Suprapubic skin (tissue), 4 donors: Measurements from ENCODE around the gene FCMR. TPM values are rescaled to one million over a fixed set of nuclear protein-coding genes. Genes with fewer than 3 reads are reported as not detected.
A peak's percentile ranks its signal among the peaks of the same experiment; 100 is the strongest.

Experiments
- DNase-seq, 2 donors: peaks; one replicate each; pipeline ENCODE4 v3.0.0-alpha.2; 2019; ENCODE audit warnings: low spot score in 2 of 2
- H3K27ac ChIP-seq: fragments of 200-600 bp; sonication (generic); one replicate; pipeline ENCODE4 v1.5.1; 2019
- H3K27me3 ChIP-seq: fragments of 200-600 bp; sonication (generic); one replicate; pipeline ENCODE4 v1.5.1; 2019
- H3K36me3 ChIP-seq: fragments of 200-600 bp; sonication (generic); one replicate; pipeline ENCODE4 v1.5.1; 2019
- H3K4me1 ChIP-seq: fragments of 200-600 bp; sonication (generic); one replicate; pipeline ENCODE4 v1.5.1; 2019
- H3K4me3 ChIP-seq: fragments of 200-600 bp; sonication (generic); one replicate; pipeline ENCODE4 v1.5.1; 2019; ENCODE audit warnings: mild to moderate bottlenecking
- H3K9me3 ChIP-seq: fragments of 200-600 bp; sonication (generic); one replicate; pipeline ENCODE4 v1.5.1; 2019
- EP300 ChIP-seq: sonication (generic); formaldehyde crosslinking; IDR thresholded peaks from one replicate; pipeline ENCODE4 v1.6.1; 2017; ENCODE audit warnings: antibody characterized with exemption
- POLR2A ChIP-seq, 2 donors: fragments of 450-650 bp; IDR thresholded peaks; one replicate each; pipeline ENCODE4 v1.6.1; 2017; ENCODE audit warnings: antibody characterized with exemption in 2 of 2, mild to moderate bottlenecking in 2 of 2, moderate library complexity in 2 of 2
- POLR2AphosphoS5 ChIP-seq, 3 donors: sonication (generic); formaldehyde crosslinking; IDR thresholded peaks; one replicate each; pipeline ENCODE4 v1.6.1; 2017; ENCODE audit warnings: antibody characterized with exemption in 3 of 3
- WGBS: methylation state at CpG from one replicate; pipeline ENCODE4 v1.1.5; 2018; 5-methylcytosine and 5-hydroxymethylcytosine counted together
- total RNA-seq, 4 donors: library from RNA; depleted of rRNA; stranded (reverse); fragments of >200 nt; gene quantifications; one replicate each; pipeline ENCODE4 v1.1.0, GENCODE V29; 2016
- TF ChIP-seq, protein P1 (sequence below), 2 donors: fragments of 200-600 bp in 1 of 2; fragments of 450-650 bp in 1 of 2; sonication (generic) in 1 of 2; IDR thresholded peaks; one replicate each; pipeline ENCODE4 v1.5.1; 2016 to 2019; ENCODE audit warnings: antibody characterized with exemption in 2 of 2, mild to moderate bottlenecking in 1 of 2, moderate library complexity in 1 of 2

Gene FCMR
- total RNA-seq, 4 donors from 2014 or later = 0.39 to 2.9 (median 2.2) TPM

DNA sequence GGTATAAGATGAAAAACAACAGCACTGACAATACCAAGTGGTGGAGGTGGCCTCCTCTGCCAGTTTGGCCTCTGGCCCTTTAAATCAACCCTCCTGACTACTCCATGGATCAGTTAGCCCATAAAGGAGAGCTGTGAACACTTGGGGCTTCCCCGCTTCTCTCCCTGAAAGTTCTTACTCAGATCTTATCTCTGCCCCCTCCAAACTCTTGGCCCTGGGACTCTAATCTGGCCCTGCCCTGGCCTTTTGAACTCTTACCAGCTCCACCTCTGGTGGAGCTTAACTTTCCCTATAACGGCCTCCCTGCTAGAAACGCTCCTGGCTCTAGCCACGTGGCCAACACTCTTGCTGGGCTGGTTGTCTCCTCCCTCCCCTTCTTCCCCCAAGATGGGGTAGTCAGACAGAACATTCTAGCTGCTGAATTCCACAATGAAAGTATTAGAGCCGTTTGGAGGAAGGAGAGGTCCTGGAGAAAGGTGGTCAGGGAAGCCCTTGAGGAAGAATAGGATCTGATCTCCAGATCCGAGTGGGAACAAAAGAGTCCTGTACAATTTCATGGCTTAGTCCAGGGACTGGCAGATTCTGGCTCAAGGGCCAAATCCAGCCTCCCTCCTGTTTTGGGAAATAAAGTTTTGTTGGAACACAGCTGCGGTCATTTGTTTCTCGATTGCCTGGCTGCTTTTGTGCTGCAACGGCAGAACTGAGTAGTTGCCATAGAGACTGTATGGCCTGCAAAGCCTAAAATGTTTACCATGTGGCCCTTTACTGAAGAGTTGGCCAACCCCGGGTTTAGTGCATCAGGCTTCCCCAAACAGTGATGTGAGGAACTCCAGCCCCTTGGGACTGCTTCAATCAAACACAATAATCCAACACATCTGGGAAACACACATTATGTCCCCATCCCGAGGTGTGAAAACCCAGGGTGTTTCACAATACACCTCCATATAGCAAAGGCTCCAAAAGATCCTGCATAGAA lies 34.0 kb upstream of the FCMR start:
- TF ChIP-seq POLR2A (IDR thresholded peaks at IDR 0.05) = no peak
- TF ChIP-seq, protein P1, sequence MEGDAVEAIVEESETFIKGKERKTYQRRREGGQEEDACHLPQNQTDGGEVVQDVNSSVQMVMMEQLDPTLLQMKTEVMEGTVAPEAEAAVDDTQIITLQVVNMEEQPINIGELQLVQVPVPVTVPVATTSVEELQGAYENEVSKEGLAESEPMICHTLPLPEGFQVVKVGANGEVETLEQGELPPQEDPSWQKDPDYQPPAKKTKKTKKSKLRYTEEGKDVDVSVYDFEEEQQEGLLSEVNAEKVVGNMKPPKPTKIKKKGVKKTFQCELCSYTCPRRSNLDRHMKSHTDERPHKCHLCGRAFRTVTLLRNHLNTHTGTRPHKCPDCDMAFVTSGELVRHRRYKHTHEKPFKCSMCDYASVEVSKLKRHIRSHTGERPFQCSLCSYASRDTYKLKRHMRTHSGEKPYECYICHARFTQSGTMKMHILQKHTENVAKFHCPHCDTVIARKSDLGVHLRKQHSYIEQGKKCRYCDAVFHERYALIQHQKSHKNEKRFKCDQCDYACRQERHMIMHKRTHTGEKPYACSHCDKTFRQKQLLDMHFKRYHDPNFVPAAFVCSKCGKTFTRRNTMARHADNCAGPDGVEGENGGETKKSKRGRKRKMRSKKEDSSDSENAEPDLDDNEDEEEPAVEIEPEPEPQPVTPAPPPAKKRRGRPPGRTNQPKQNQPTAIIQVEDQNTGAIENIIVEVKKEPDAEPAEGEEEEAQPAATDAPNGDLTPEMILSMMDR (IDR thresholded peaks at IDR 0.05) = no peak
- TF ChIP-seq EP300 = no peak
- TF ChIP-seq POLR2AphosphoS5 (IDR thresholded peaks at IDR 0.05) = no peak
- no peak overlapping the region for H3K4me3 ChIP-seq
- H3K4me1 ChIP-seq = peaks cover 25% of the 10 kb centered on the region
- H3K27me3 ChIP-seq = no peaks in the 10 kb centered on the region
- no peaks in the 10 kb centered on the region for H3K36me3 ChIP-seq
- H3K9me3 ChIP-seq = no peaks in the 10 kb centered on the region
- WGBS = 39% methylated on average over 11 of the region's 11 CpGs
- peak overlapping the region; percentile 8 for H3K27ac ChIP-seq
- DNase-seq = no peak

DNA sequence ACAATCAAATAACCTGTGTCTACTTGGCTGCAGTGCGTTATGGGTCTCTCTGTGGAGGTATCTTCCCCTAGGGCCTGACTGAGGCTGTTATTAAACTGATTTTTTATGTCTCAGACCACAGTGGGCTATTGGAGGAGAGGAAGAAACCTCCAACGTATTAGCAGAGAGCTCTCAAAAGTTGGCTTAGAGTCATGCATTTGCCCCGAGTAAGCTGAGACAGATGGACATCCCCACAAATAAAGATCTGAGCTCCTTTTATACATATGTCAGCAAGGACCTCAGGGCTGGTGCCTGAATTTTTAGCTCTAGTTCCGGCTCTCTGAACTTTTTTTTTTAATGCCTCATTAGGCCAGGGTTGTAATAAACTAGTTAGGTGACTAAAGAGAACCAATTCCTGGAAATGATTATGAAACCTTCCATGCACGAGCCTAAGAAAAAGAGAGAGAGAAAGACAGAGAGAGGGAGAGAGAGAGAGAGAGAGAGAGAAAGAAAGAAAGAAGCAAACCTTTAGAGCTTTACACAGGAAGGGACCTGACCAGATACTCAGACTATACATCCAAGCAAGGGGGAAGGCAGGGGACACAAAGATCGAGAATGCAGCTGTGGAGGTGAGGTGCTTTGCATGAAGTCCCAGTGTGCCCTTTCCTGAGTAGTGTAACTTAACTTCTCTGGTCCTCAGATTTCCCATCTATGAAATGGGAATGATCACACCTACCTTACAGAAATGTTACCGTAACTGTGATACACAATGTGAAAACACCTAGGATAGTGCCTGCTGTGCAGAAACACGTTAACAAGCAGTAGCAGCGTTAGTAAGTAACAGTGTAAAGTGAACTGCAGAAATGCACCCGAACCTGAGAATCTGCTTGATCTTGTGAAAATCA lies 33.0 kb upstream of the FCMR start:
- Histone ChIP-seq H3K9me3 (no peaks in the 10 kb centered on the region), H3K4me3 (no peak overlapping the region), H3K36me3 (no peaks in the 10 kb centered on the region), H3K27me3 (no peaks in the 10 kb centered on the region), H3K4me1 (peaks cover 25% of the 10 kb centered on the region), H3K27ac (no peak overlapping the region)
- DNase-seq = no peak
- TF ChIP-seq, protein P1 (IDR thresholded peaks at IDR 0.05) = no peak
- no peak for TF ChIP-seq POLR2AphosphoS5 (IDR thresholded peaks at IDR 0.05)
- no peak for TF ChIP-seq EP300
- TF ChIP-seq POLR2A (IDR thresholded peaks at IDR 0.05) = no peak
- WGBS = 69% methylated on average over 10 of the region's 10 CpGs

DNA sequence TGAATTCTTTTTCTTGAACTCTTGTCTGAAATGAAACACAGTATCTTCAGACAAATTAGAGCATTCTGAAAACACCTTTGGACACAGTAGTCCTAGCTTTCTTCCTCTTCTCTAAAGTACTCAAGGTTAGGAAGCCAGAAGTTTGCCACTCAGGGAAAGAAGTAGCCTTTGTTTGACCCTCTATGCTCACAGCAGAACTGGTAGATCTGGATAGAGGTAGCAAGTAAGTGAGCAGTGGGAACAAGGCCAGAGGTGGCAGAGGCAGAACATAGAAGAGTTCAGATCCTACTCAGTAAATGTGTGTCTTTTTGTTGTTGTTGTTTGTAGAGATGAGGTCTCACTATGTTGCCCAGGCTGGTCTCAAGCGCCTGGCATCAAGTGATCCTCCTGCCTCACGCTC lies 31.9 kb upstream of the FCMR start:
- no peak for DNase-seq
- peaks cover 25% of the 10 kb centered on the region for H3K4me1 ChIP-seq
- H3K4me3 ChIP-seq = no peak overlapping the region
- H3K27ac ChIP-seq = peak overlapping the region; percentile 54
- TF ChIP-seq POLR2A (IDR thresholded peaks at IDR 0.05) (no peak), POLR2AphosphoS5 (IDR thresholded peaks at IDR 0.05) (no peak), EP300 (no peak)
- TF ChIP-seq, protein P1 (IDR thresholded peaks at IDR 0.05) = no peak
- 90% methylated on average over 2 of the region's 2 CpGs for WGBS
- H3K36me3 ChIP-seq = no peaks in the 10 kb centered on the region
- no peaks in the 10 kb centered on the region for H3K27me3 ChIP-seq
- no peaks in the 10 kb centered on the region for H3K9me3 ChIP-seq

DNA sequence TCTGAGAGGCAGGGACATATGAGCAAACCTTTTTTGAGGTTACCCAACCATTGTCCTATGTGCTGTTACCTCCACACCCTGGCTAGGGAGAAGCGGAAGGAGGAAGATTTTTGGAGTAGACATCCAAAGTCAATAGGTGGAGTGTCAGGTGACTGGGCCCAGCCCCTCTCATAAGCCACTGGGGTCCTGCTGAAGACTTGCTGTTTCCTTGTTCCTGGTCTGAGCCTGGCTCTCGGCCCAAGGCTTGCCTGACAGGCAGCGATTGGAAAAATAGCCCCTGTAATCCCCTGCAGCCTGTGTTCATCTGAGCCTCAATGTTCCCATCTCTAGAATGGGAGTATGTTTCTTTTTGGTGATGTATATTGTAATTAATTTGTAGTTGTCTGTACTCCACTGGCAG lies 31.4 kb upstream of the FCMR start:
- peak overlapping the region; percentile 39 for H3K27ac ChIP-seq
- TF ChIP-seq POLR2AphosphoS5 (IDR thresholded peaks at IDR 0.05) = no peak
- TF ChIP-seq, protein P1 (IDR thresholded peaks at IDR 0.05) = no peak
- no peak for TF ChIP-seq POLR2A (IDR thresholded peaks at IDR 0.05)
- no peak for TF ChIP-seq EP300
- H3K27me3 ChIP-seq = no peaks in the 10 kb centered on the region
- no peaks in the 10 kb centered on the region for H3K36me3 ChIP-seq
- no peak overlapping the region for H3K4me3 ChIP-seq
- no peaks in the 10 kb centered on the region for H3K9me3 ChIP-seq
- H3K4me1 ChIP-seq = peaks cover 25% of the 10 kb centered on the region
- no peak for DNase-seq
- 86% methylated on average over 3 of the region's 3 CpGs for WGBS

DNA sequence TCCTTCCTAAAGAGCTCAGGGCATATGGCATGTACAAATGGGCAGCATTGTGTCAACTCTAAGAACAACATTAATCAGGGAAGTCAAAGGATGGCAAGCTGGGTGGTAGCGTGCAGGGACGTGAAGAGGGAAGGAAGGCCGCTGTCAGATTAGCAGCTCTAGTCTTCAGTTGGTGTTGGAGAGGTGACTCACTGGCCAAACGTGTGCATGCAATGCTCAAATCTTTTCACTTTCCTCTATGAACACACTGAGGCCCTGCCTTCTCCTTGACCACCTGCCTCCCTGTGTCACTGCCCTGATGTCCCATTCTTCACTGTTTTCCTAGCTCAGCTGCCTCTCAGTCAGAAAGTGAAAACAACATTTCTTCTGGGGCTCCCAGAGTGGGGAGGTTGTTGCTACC lies 30.4 kb upstream of the FCMR start:
- WGBS = 41% methylated on average over 4 of the region's 4 CpGs
- H3K4me1 ChIP-seq = peaks cover 25% of the 10 kb centered on the region

More for the DNA sequence above, 30.4 kb upstream of the FCMR start:
- Histone ChIP-seq H3K9me3 (no peaks in the 10 kb centered on the region), H3K4me3 (no peak overlapping the region), H3K27me3 (no peaks in the 10 kb centered on the region), H3K36me3 (no peaks in the 10 kb centered on the region), H3K27ac (peak overlapping the region; percentile 16)
- no peak for DNase-seq
- TF ChIP-seq, protein P1 (IDR thresholded peaks at IDR 0.05) = no peak
- no peak for TF ChIP-seq EP300
- TF ChIP-seq POLR2A (IDR thresholded peaks at IDR 0.05) = no peak
- no peak for TF ChIP-seq POLR2AphosphoS5 (IDR thresholded peaks at IDR 0.05)
